SK-N-SH (cell line): Measurements from ENCODE around the gene TEPSIN. TPM values are rescaled to one million over a fixed set of nuclear protein-coding genes. Genes with fewer than 3 reads are reported as not detected.

Source experiments
- CTCF ChIA-PET: fragments of 300-600, 350-600 bp; formaldehyde crosslinking; extraction: SDS; loops from one replicate; lab custom pipeline; 2021; lab: Yijun Ruan, JAX
- POLR2A ChIA-PET: fragments of 350-600 bp; sonication (Branson Sonifier 250); formaldehyde crosslinking; extraction: SDS; loops from one replicate; lab custom pipeline; 2020; ENCODE audit warnings: antibody characterized with exemption, inconsistent platforms; lab: Yijun Ruan, JAX
- DNase-seq: peaks from one replicate; pipeline ENCODE4 v3.0.0; 2012
- H2AFZ ChIP-seq: fragments of 200-600 bp; sonication (generic); 2 replicates; pipeline ENCODE4 v1.8.1; 2016; ENCODE audit warnings: antibody characterized with exemption, mild to moderate bottlenecking, low read depth
- H3F3A ChIP-seq: fragments of 200-600 bp; sonication (generic); replicated peaks from 2 replicates; pipeline ENCODE3; 2016; ENCODE audit warnings: antibody characterized with exemption, mild to moderate bottlenecking; ENCODE audit not compliant: insufficient read depth
- H3K27ac ChIP-seq, 2 experiments: fragments of 200-500 bp in 1 of 2; fragments of 200-600 bp in 1 of 2; sonication (Bioruptor generic) in 1 of 2; sonication (generic), shearing (Covaris generic) in 1 of 2; 2 replicates each; pipeline versions ENCODE4 v1.5.1 to v1.6.1; 2014 to 2016; ENCODE audit warnings: low read depth in 2 of 2, inconsistent platforms in 1 of 2, low read length in 1 of 2, mild to moderate bottlenecking in 1 of 2, mixed read lengths in 1 of 2
- H3K27me3 ChIP-seq: fragments of 200-600 bp; sonication (generic), shearing (Covaris generic); 2 replicates; pipeline ENCODE4 v1.6.1; 2016; ENCODE audit warnings: mixed run types; ENCODE audit not compliant: insufficient read depth
- H3K36me3 ChIP-seq, 2 experiments: fragments of 200-500 bp in 1 of 2; fragments of 200-600 bp in 1 of 2; sonication (Bioruptor generic) in 1 of 2; sonication (generic) in 1 of 2; replicated peaks in 1 of 2; 2 replicates each; pipeline versions ENCODE3 to v1.5.1; 2014 to 2016; ENCODE audit warnings: low read length in 1 of 2, mild to moderate bottlenecking in 1 of 2; ENCODE audit not compliant: insufficient read depth in 2 of 2, control insufficient read depth in 1 of 2
- H3K4me1 ChIP-seq, 2 experiments: fragments of 200-500 bp in 1 of 2; fragments of 200-600 bp in 1 of 2; sonication (Bioruptor generic) in 1 of 2; sonication (generic), shearing (Covaris generic) in 1 of 2; 2 replicates each; pipeline versions ENCODE4 v1.5.1 to v1.6.1; 2014 to 2016; ENCODE audit warnings: low read depth in 1 of 2, low read length in 1 of 2, mixed run types in 1 of 2; ENCODE audit not compliant: insufficient read depth in 2 of 2, control insufficient read depth in 1 of 2
- H3K4me2 ChIP-seq: fragments of 200-600 bp; sonication (generic), shearing (Covaris generic); 2 replicates; pipeline ENCODE4 v1.6.1; 2017; ENCODE audit warnings: mixed run types
- H3K4me3 ChIP-seq, 2 experiments: fragments of 200-500 bp in 1 of 2; fragments of 200-600 bp in 1 of 2; sonication (Bioruptor generic) in 1 of 2; sonication (generic), shearing (Covaris generic) in 1 of 2; 2 replicates each; pipeline versions ENCODE4 v1.5.1 to v1.8.1; 2014 to 2016; ENCODE audit warnings: low read depth in 2 of 2, inconsistent platforms in 1 of 2, low read length in 1 of 2, mild to moderate bottlenecking in 1 of 2, mixed read lengths in 1 of 2, moderate library complexity in 1 of 2
- H3K79me2 ChIP-seq: fragments of 200-600 bp; sonication (generic); 2 replicates; pipeline ENCODE4 v1.8.1; 2017; ENCODE audit warnings: mild to moderate bottlenecking; ENCODE audit not compliant: insufficient read depth
- H3K9ac ChIP-seq: fragments of 200-600 bp; sonication (generic); 2 replicates; pipeline ENCODE4 v1.6.1; 2017; ENCODE audit warnings: mixed run types
- H3K9me2 ChIP-seq: fragments of 200-600 bp; sonication (generic); 2 replicates; pipeline ENCODE4 v1.6.1; 2017; ENCODE audit warnings: mixed run types
- H3K9me3 ChIP-seq: fragments of 200-600 bp; sonication (generic); 2 replicates; pipeline ENCODE4 v1.6.1; 2017; ENCODE audit warnings: mixed run types, mild to moderate bottlenecking, moderate library complexity
- H4K20me1 ChIP-seq: fragments of 200-600 bp; sonication (generic); 2 replicates; pipeline ENCODE4 v1.6.1; 2017; ENCODE audit warnings: mild to moderate bottlenecking, mixed run types; ENCODE audit not compliant: insufficient read depth
- EP300 ChIP-seq, 2 experiments: IDR thresholded peaks; 2 replicates each; pipeline versions ENCODE4 v1.4.0 to v1.6.1; 2012; ENCODE audit warnings: borderline replicate concordance in 1 of 2, low read depth in 1 of 2, low read length in 1 of 2
- FOXM1 ChIP-seq: IDR thresholded peaks from 2 replicates; pipeline ENCODE4 v1.4.0; 2012; ENCODE audit warnings: low read depth, mild to moderate bottlenecking
- JUND ChIP-seq: IDR thresholded peaks from 2 replicates; pipeline ENCODE4 v1.4.0; 2012
- MEF2A ChIP-seq: IDR thresholded peaks from 2 replicates; pipeline ENCODE4 v1.4.0; 2012; ENCODE audit warnings: low read depth, borderline replicate concordance
- POLR2AphosphoS5 ChIP-seq: IDR thresholded peaks from 2 replicates; pipeline ENCODE4 v1.6.1; 2012; ENCODE audit warnings: low read depth, low read length
- RAD21 ChIP-seq: IDR thresholded peaks from 2 replicates; pipeline ENCODE4 v1.6.1; 2012; ENCODE audit warnings: mild to moderate bottlenecking, low read length
- WGBS: methylation state at CpG from one replicate; pipeline ENCODE4 v1.1.6; 2017; ENCODE audit warnings: low lambda C conversion rate; 5-methylcytosine and 5-hydroxymethylcytosine counted together
- polyA plus RNA-seq, 3 experiments: library from polyadenylated mRNA; depleted of rRNA; stranded (reverse); fragments of >200 nt; gene quantifications; 2 replicates each; pipeline ENCODE4 v1.2.3, GENCODE V29; 2012
- TF ChIP-seq, protein P1 (sequence below): fragments of 150-350 bp; IDR thresholded peaks from 2 replicates; pipeline ENCODE4 v1.6.1; 2017; ENCODE audit warnings: antibody characterized with exemption, low read length, low read depth, borderline replicate concordance
- TF ChIP-seq, protein P2 (sequence below): fragments of 150-350 bp; IDR thresholded peaks from 2 replicates; pipeline ENCODE4 v1.6.1; 2016; ENCODE audit warnings: mild to moderate bottlenecking, low read depth, low read length
- TF ChIP-seq, protein P3 (sequence below): IDR thresholded peaks from 2 replicates; pipeline ENCODE4 v1.4.0; 2012; ENCODE audit warnings: low read depth

TEPSIN gene
- polyA plus RNA-seq, 1 of the 3 experiments (the other 2 are of a cell fraction), result 35.3 TPM

DNA sequence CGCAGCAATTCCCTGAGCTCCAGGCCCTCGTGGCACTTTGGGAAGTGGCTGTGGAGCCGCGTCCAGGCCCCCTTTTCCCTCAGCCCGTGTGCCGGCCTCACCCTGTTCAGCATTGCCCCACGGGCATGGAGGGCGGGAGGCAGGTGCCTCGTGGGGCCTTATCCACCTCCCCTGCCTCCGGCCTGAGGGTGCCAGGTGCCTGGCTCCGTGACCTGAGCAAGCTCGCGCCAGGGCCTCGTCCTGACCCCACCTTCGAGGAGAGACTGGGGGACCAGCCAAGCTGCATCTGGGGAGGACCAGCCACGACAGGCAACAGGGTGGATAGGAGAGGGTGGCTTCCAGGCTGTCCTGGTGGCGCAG, 45.8 kb downstream of the TEPSIN start:
- Histone ChIP-seq H3K4me2 (no peak overlapping the region), H3F3A (no peaks in the 10 kb centered on the region), H3K4me1 (no peaks in the 10 kb centered on the region; a peak in 1 of 4 replicates), H3K9ac (no peak overlapping the region), H3K9me2 (no peaks in the 10 kb centered on the region), H3K36me3 (peaks cover 0 to 39% of the 10 kb centered on the region in 2 experiments), H3K79me2 (no peaks in the 10 kb centered on the region), H3K9me3 (no peaks in the 10 kb centered on the region), H4K20me1 (no peaks in the 10 kb centered on the region), H3K4me3 (no peak overlapping the region), H2AFZ (no peak overlapping the region), H3K27me3 (no peaks in the 10 kb centered on the region), H3K27ac (no peak overlapping the region)
- ChIA-PET CTCF (interaction anchor here (1.0 to 2.2 kb wide), 3 partner anchors 8 to 91 kb away, joined by 3 to 11 read pairs (median 3); no protein-coding TSS in a partner anchor), POLR2A (no interaction called here)
- TF ChIP-seq, protein P1, sequence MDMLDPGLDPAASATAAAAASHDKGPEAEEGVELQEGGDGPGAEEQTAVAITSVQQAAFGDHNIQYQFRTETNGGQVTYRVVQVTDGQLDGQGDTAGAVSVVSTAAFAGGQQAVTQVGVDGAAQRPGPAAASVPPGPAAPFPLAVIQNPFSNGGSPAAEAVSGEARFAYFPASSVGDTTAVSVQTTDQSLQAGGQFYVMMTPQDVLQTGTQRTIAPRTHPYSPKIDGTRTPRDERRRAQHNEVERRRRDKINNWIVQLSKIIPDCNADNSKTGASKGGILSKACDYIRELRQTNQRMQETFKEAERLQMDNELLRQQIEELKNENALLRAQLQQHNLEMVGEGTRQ, result no peak
- no peak for DNase-seq
- 87% methylated on average over 11 of the region's 17 CpGs for WGBS

DNA sequence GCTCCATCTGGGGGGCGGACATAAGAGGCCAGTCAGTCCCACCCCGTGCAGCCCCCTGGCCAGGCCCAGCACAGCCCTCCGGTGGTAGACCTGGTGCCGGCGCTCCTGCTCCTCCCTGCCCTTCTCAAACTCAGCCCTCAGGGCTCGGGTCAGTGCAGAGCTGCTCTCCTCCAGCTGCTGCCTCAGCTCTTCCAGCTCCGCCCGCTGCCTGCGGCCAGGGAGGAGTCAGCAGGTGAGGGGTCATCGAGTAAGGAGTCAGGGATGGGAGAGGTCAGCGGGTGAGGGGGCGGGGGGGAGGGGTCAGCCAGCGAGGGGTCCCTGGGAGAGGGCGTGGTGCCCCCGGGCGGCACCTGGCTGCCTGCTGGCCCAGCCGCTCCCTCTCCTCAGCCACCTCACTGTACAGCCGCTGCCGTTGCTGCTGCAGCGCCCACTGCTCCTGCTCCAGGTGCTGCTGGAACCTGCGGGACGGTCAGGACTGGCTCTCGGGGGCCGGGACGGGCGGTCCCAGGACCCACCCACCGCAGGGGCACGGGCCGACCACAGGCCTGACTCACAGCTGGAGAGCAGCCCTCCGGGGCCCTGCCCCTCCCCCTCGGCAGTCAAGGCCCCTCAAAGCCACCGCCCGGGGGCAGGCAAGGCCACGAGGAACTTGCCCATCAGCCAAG, 46.3 kb downstream of the TEPSIN start:
- Histone ChIP-seq H2AFZ (no peak overlapping the region), H3K9ac (no peak overlapping the region), H3K36me3 (peaks cover 0 to 35% of the 10 kb centered on the region in 2 experiments), H3K4me3 (no peak overlapping the region), H3K9me3 (no peaks in the 10 kb centered on the region), H3K79me2 (no peaks in the 10 kb centered on the region), H3K27ac (no peak overlapping the region), H3K4me1 (no peaks in the 10 kb centered on the region; a peak in 1 of 4 replicates), H4K20me1 (no peaks in the 10 kb centered on the region)
- TF ChIP-seq JUND (no peak), MEF2A (no peak), POLR2AphosphoS5 (no peak), RAD21 (no peak), FOXM1 (no peak), EP300 (IDR thresholded peaks at IDR 0.05; ENCODE audit: borderline replicate concordance in 1 of 2, low read depth in 1 of 2, low read length in 1 of 2) (no peak)
- TF ChIP-seq, protein P1, result no peak
- TF ChIP-seq, protein P2, sequence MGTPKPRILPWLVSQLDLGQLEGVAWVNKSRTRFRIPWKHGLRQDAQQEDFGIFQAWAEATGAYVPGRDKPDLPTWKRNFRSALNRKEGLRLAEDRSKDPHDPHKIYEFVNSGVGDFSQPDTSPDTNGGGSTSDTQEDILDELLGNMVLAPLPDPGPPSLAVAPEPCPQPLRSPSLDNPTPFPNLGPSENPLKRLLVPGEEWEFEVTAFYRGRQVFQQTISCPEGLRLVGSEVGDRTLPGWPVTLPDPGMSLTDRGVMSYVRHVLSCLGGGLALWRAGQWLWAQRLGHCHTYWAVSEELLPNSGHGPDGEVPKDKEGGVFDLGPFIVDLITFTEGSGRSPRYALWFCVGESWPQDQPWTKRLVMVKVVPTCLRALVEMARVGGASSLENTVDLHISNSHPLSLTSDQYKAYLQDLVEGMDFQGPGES, result no peak
- TF ChIP-seq, protein P3, sequence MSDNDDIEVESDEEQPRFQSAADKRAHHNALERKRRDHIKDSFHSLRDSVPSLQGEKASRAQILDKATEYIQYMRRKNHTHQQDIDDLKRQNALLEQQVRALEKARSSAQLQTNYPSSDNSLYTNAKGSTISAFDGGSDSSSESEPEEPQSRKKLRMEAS, result no peak
- TF ChIP-seq, all 33 proteins: peak for 0
- Histone ChIP-seq H3F3A (no peaks in the 10 kb centered on the region), H3K27me3 (no peaks in the 10 kb centered on the region), H3K9me2 (no peaks in the 10 kb centered on the region), H3K4me2 (no peak overlapping the region)
- no peak for DNase-seq
- ChIA-PET CTCF (interaction anchor here (1.0 to 2.2 kb wide), 3 partner anchors 9 to 90 kb away, joined by 3 to 11 read pairs (median 3); no protein-coding TSS in a partner anchor), POLR2A (no interaction called here)
- 86% methylated on average over 16 of the region's 34 CpGs for WGBS
